GM18508 (cell line): ENCODE measurements around the gene PCGF6.

Experiments used
- ATAC-seq: cut with Tn5 transposase; IDR thresholded peaks from one replicate; pipeline ENCODE4 v1.9.1; 2021; ENCODE audit warnings: moderate number of reproducible peaks; ENCODE audit not compliant: insufficient read depth, unreplicated experiment

PCGF6 gene

GRCh38 chr10:103327906-103328305 is 23.0 kb downstream of the PCGF6 start:
- ATAC-seq, result no peak

GRCh38 chr10:103316087-103316486 is 34.9 kb downstream of the PCGF6 start:
- ATAC-seq, result no peak

GRCh38 chr10:103310197-103310596 is 40.7 kb downstream of the PCGF6 start:
- no peak for ATAC-seq

GRCh38 chr10:103307594-103307993 is 43.3 kb downstream of the PCGF6 start:
- ATAC-seq, result no peak

GRCh38 chr10:103295374-103296015 is 55.4 kb downstream of the PCGF6 start:
- ATAC-seq, result no peak

GRCh38 chr10:103291588-103291987 is 59.4 kb downstream of the PCGF6 start:
- ATAC-seq, result no peak

- no peak for ATAC-seq
Observed at GRCh38 chr10:103287992-103288391, 62.9 kb downstream of the PCGF6 start.

- no peak for ATAC-seq
Observed at GRCh38 chr10:103284170-103284569, 66.8 kb downstream of the PCGF6 start.

GRCh38 chr10:103282961-103283360 is 68.0 kb downstream of the PCGF6 start:
- ATAC-seq, result no peak

GRCh38 chr10:103281753-103282152 is 69.2 kb downstream of the PCGF6 start:
- ATAC-seq, result no peak

- ATAC-seq, result no peak
Observed at GRCh38 chr10:103280506-103280905, 70.4 kb downstream of the PCGF6 start.

GRCh38 chr10:103280031-103280430 is 70.9 kb downstream of the PCGF6 start:
- no peak for ATAC-seq

GRCh38 chr10:103278862-103279298 is 72.1 kb downstream of the PCGF6 start:
- ATAC-seq, result no peak

- ATAC-seq, result no peak
Observed at GRCh38 chr10:103278537-103278823, 72.5 kb downstream of the PCGF6 start.

- ATAC-seq, result no peak
Observed at GRCh38 chr10:103277713-103278536, 73.0 kb downstream of the PCGF6 start.

GRCh38 chr10:103276896-103277712 is 73.8 kb downstream of the PCGF6 start, which contains the start of gene INA:
TSS of gene INA (plus strand) at chr10:103277138. CDS start at chr10:103277212, 74 bp downstream.
- no peak for ATAC-seq

GRCh38 chr10:103276251-103276895 is 74.6 kb downstream of the PCGF6 start:
- ATAC-seq, result no peak

GRCh38 chr10:103273041-103273441 is 77.9 kb downstream of the PCGF6 start:
- no peak for ATAC-seq

- no peak for ATAC-seq
Observed at GRCh38 chr10:103265717-103266329, 85.1 kb downstream of the PCGF6 start.

GRCh38 chr10:103262229-103262628 is 88.7 kb downstream of the PCGF6 start:
- no peak for ATAC-seq
